Measurements from ENCODE around the gene MAD2L2.

Gene MAD2L2

DNA sequence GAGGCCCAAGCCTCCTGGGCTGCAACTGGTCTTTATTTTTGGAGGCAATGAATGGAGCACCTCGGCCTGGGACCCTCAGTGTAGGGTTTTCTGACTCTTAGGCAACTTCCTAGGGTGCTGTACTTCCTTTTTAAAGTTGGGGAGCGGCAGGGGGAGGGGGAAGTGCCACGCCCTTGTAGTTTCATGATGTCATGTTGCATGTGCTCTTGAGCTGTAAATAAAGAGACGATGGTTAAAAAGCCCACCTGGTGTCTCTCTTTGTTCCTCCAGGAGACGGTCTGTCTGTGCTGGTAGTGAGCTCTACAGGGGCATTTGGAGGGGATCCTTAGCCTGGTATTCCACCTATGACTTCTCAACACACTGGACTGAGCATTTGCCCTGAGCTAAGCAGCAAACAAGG, 44.7 kb upstream of the MAD2L2 start:
- TF ChIP-seq EZH2phosphoT487 (IDR thresholded peaks at IDR 0.05; ENCODE audit: low read length) (no peak), EZH2 (optimal IDR thresholded peaks at IDR 0.05; ENCODE audit: low read depth, low read length) (no peak)
- TF ChIP-seq, protein P1, sequence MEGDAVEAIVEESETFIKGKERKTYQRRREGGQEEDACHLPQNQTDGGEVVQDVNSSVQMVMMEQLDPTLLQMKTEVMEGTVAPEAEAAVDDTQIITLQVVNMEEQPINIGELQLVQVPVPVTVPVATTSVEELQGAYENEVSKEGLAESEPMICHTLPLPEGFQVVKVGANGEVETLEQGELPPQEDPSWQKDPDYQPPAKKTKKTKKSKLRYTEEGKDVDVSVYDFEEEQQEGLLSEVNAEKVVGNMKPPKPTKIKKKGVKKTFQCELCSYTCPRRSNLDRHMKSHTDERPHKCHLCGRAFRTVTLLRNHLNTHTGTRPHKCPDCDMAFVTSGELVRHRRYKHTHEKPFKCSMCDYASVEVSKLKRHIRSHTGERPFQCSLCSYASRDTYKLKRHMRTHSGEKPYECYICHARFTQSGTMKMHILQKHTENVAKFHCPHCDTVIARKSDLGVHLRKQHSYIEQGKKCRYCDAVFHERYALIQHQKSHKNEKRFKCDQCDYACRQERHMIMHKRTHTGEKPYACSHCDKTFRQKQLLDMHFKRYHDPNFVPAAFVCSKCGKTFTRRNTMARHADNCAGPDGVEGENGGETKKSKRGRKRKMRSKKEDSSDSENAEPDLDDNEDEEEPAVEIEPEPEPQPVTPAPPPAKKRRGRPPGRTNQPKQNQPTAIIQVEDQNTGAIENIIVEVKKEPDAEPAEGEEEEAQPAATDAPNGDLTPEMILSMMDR (IDR thresholded peaks at IDR 0.05; ENCODE audit: low read length): no peak
- no peak for DNase-seq

DNA sequence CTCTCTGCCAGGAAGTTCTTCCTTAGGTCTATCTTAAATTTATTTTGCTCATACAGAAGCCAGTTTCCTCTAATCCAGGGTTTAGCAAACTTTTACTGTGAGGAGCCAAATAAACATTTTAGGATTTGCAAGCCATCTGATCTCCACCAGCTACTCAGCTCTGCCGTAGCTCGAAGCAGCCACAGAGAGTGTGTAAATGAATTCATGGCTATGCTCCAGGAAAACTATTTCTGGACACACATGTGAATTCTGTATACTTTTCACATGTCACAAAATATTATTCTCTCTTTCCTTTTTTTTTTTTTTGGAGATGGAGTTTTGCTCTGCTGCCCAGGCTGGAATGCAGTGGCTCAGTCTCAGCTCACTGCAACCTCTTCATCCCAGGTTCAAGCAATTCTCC, 41.6 kb upstream of the MAD2L2 start:
- Histone ChIP-seq H3K9me2 (replicated peaks; ENCODE audit: insufficient read depth, low read length) (no peaks in the 10 kb centered on the region), H2AFZ (ENCODE audit: low read length) (no peak overlapping the region), H3K27ac (ENCODE audit: low read length) (no peak overlapping the region), H3K36me3 (replicated peaks; ENCODE audit: insufficient read depth, low read length) (no peaks in the 10 kb centered on the region), H3K9ac (ENCODE audit: low read length) (no peak overlapping the region), H3K9me3 (replicated peaks; ENCODE audit: insufficient read depth, low read length) (no peaks in the 10 kb centered on the region), H3K4me3 (ENCODE audit: low read length) (no peak overlapping the region), H3K4me1 (ENCODE audit: low read length) (no peaks in the 10 kb centered on the region), H4K20me1 (ENCODE audit: insufficient read depth, low read length) (no peaks in the 10 kb centered on the region), H3K27me3 (replicated peaks; ENCODE audit: insufficient read depth, low read length) (peaks cover 37% of the 10 kb centered on the region), H3K4me2 (ENCODE audit: low read depth, low read length) (no peak overlapping the region), H3K79me2 (ENCODE audit: low read length) (no peaks in the 10 kb centered on the region), H3F3A (ENCODE audit: insufficient read depth, low read length) (no peaks in the 10 kb centered on the region)
- no peak for DNase-seq
- TF ChIP-seq EZH2phosphoT487 (IDR thresholded peaks at IDR 0.05; ENCODE audit: low read length) (no peak), EZH2 (optimal IDR thresholded peaks at IDR 0.05; ENCODE audit: low read depth, low read length) (no peak)
- TF ChIP-seq, protein P1 (IDR thresholded peaks at IDR 0.05; ENCODE audit: low read length): no peak

More for the DNA sequence above, 44.7 kb upstream of the MAD2L2 start:
- Histone ChIP-seq H3K27ac (ENCODE audit: low read length) (no peak overlapping the region), H3K9me2 (replicated peaks; ENCODE audit: insufficient read depth, low read length) (no peaks in the 10 kb centered on the region), H3F3A (ENCODE audit: insufficient read depth, low read length) (no peaks in the 10 kb centered on the region), H3K9me3 (replicated peaks; ENCODE audit: insufficient read depth, low read length) (no peaks in the 10 kb centered on the region), H3K9ac (ENCODE audit: low read length) (no peak overlapping the region), H3K27me3 (replicated peaks; ENCODE audit: insufficient read depth, low read length) (peaks cover 23% of the 10 kb centered on the region), H3K4me1 (ENCODE audit: low read length) (peaks cover 11% of the 10 kb centered on the region), H2AFZ (ENCODE audit: low read length) (no peak overlapping the region), H3K4me3 (ENCODE audit: low read length) (no peak overlapping the region), H4K20me1 (ENCODE audit: insufficient read depth, low read length) (no peaks in the 10 kb centered on the region), H3K79me2 (ENCODE audit: low read length) (no peaks in the 10 kb centered on the region), H3K4me2 (ENCODE audit: low read depth, low read length) (no peak overlapping the region), H3K36me3 (replicated peaks; ENCODE audit: insufficient read depth, low read length) (no peaks in the 10 kb centered on the region)

DNA sequence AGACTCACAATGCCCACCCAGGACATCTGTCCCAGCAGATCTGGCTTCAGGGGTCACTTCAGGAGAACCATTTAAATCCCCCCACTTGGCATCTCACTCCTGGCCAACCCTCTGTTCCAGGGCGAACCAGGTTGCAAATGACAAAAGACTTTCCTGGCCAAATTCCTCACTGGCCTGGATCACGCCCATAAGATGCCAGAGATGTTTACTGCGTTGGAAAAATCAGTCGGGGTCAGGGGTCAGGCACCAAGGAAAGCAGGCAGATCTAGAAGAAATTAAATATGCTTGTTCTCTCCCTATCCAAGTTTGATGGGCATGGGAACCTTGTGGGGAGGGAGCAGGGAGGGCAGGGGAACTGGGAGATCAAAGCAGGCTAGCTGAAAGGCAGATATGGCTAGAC, 40.4 kb upstream of the MAD2L2 start:
- no peak overlapping the region for H3K27ac ChIP-seq (ENCODE audit: low read length)
- no peaks in the 10 kb centered on the region for H3K36me3 ChIP-seq (replicated peaks; ENCODE audit: insufficient read depth, low read length)

More for the DNA sequence above, 40.4 kb upstream of the MAD2L2 start:
- Histone ChIP-seq H2AFZ (ENCODE audit: low read length) (no peak overlapping the region), H3K79me2 (ENCODE audit: low read length) (no peaks in the 10 kb centered on the region), H4K20me1 (ENCODE audit: insufficient read depth, low read length) (no peaks in the 10 kb centered on the region), H3K4me1 (ENCODE audit: low read length) (no peaks in the 10 kb centered on the region), H3K27me3 (replicated peaks; ENCODE audit: insufficient read depth, low read length) (peaks cover 43% of the 10 kb centered on the region), H3F3A (ENCODE audit: insufficient read depth, low read length) (no peaks in the 10 kb centered on the region), H3K4me3 (ENCODE audit: low read length) (no peak overlapping the region), H3K4me2 (ENCODE audit: low read depth, low read length) (no peak overlapping the region), H3K9me2 (replicated peaks; ENCODE audit: insufficient read depth, low read length) (no peaks in the 10 kb centered on the region), H3K9ac (ENCODE audit: low read length) (no peak overlapping the region), H3K9me3 (replicated peaks; ENCODE audit: insufficient read depth, low read length) (no peaks in the 10 kb centered on the region)
- no peak for TF ChIP-seq EZH2 (optimal IDR thresholded peaks at IDR 0.05; ENCODE audit: low read depth, low read length)
- TF ChIP-seq, protein P1 (IDR thresholded peaks at IDR 0.05; ENCODE audit: low read length): no peak
- no peak for TF ChIP-seq EZH2phosphoT487 (IDR thresholded peaks at IDR 0.05; ENCODE audit: low read length)
- no peak for DNase-seq

Data from MM.1S (cell line).